IMR-90 (cell line): Measurements from ENCODE around the gene PDCD2L. TPM values are rescaled to one million over a fixed set of nuclear protein-coding genes. Genes with fewer than 3 reads are reported as not detected.

Source experiments
- ATAC-seq: fragments of 200-7000 bp; cut with Tn5 transposase; 2 replicates; pipeline ENCODE4 v1.9.1; 2020; ENCODE audit warnings: low read depth, mild to moderate bottlenecking, moderate library complexity
- BruUV-seq: library from RNA; stranded (reverse); fragments of 400-500 nt; replicated peaks from 2 replicates; lab custom pipeline; 2021; lab: Mats Ljungman, UMichigan
- CTCF ChIA-PET: fragments of 300-600 bp; formaldehyde crosslinking; extraction: SDS; loops from one replicate; lab custom pipeline; 2021; ENCODE audit warnings: antibody characterized with exemption; lab: Yijun Ruan, JAX
- POLR2A ChIA-PET: fragments of 300-600 bp; sonication (Branson Sonifier 250); formaldehyde crosslinking; loops from one replicate; lab custom pipeline; 2022; ENCODE audit warnings: antibody characterized with exemption; ENCODE audit not compliant: unreplicated experiment; lab: Charles Lee
- DNase-seq: peaks from one replicate; pipeline ENCODE4 v3.0.0; 2013
- H2AFZ ChIP-seq: replicated peaks from 2 replicates; pipeline ENCODE3; 2013; ENCODE audit warnings: low read length, mild to moderate bottlenecking; ENCODE audit not compliant: poor library complexity
- H2AK5ac ChIP-seq: 2 replicates; pipeline ENCODE4 v1.6.1; 2013; ENCODE audit warnings: low read depth, low read length, inconsistent platforms
- H2AK9ac ChIP-seq: replicated peaks from 2 replicates; pipeline ENCODE3; 2013; ENCODE audit warnings: mild to moderate bottlenecking, low read depth, low read length, moderate library complexity; ENCODE audit not compliant: poor library complexity
- H2BK120ac ChIP-seq: 2 replicates; pipeline ENCODE4 v1.6.1; 2013; ENCODE audit warnings: low read depth, low read length, inconsistent platforms
- H2BK15ac ChIP-seq: 3 replicates; pipeline ENCODE4 v1.6.1; 2013; ENCODE audit warnings: low read depth, low read length, inconsistent platforms
- H2BK20ac ChIP-seq: 2 replicates; pipeline ENCODE4 v1.6.1; 2013; ENCODE audit warnings: low read depth, mild to moderate bottlenecking, inconsistent platforms, low read length, moderate library complexity
- H2BK5ac ChIP-seq: 2 replicates; pipeline ENCODE4 v1.6.1; 2013; ENCODE audit warnings: mild to moderate bottlenecking, low read depth, low read length, inconsistent platforms; ENCODE audit not compliant: poor library complexity, severe bottlenecking
- H3K14ac ChIP-seq: replicated peaks from 2 replicates; pipeline ENCODE4 v1.6.1; 2013; ENCODE audit warnings: low read depth, low read length, inconsistent platforms
- H3K18ac ChIP-seq: 2 replicates; pipeline ENCODE4 v1.6.1; 2013; ENCODE audit warnings: low read depth, low read length, control low read depth
- H3K23ac ChIP-seq: 2 replicates; pipeline ENCODE4 v1.6.1; 2013; ENCODE audit warnings: low read depth, low read length, inconsistent platforms
- H3K27ac ChIP-seq: 2 replicates; pipeline ENCODE4 v1.5.1; 2013; ENCODE audit warnings: mild to moderate bottlenecking, control low read depth, low read length; ENCODE audit not compliant: insufficient read depth
- H3K27me3 ChIP-seq: 2 replicates; pipeline ENCODE4 v1.6.1; 2013; ENCODE audit warnings: low read length; ENCODE audit not compliant: control insufficient read depth, insufficient read depth
- H3K36me3 ChIP-seq: 2 replicates; pipeline ENCODE4 v1.6.1; 2013; ENCODE audit warnings: low read length, mixed read lengths; ENCODE audit not compliant: control insufficient read depth, insufficient read depth
- H3K4ac ChIP-seq: 2 replicates; pipeline ENCODE4 v1.6.1; 2013; ENCODE audit warnings: low read depth, low read length, inconsistent platforms
- H3K4me1 ChIP-seq: 2 replicates; pipeline ENCODE4 v1.6.1; 2013; ENCODE audit warnings: low read length, mixed read lengths; ENCODE audit not compliant: control insufficient read depth, insufficient read depth
- H3K4me2 ChIP-seq: 2 replicates; pipeline ENCODE4 v1.6.1; 2013; ENCODE audit warnings: low read depth, mild to moderate bottlenecking, control low read depth, low read length, moderate library complexity
- H3K4me3 ChIP-seq: 2 replicates; pipeline ENCODE4 v1.5.1; 2013; ENCODE audit warnings: low read depth, mild to moderate bottlenecking, control low read depth, low read length, moderate library complexity; ENCODE audit not compliant: insufficient read depth
- H3K56ac ChIP-seq: 2 replicates; pipeline ENCODE4 v1.6.1; 2013; ENCODE audit warnings: low read length, inconsistent platforms; ENCODE audit not compliant: insufficient read depth; ENCODE audit errors: extremely low read depth
- H3K79me1 ChIP-seq, 2 experiments: 2 replicates each; pipeline ENCODE4 v1.6.1; 2013; ENCODE audit warnings: low read length in 2 of 2, inconsistent platforms in 1 of 2, low read depth in 1 of 2
- H3K9ac ChIP-seq: 2 replicates; pipeline ENCODE4 v1.6.1; 2013; ENCODE audit warnings: low read depth, low read length, control low read depth
- H3K9me1 ChIP-seq: 2 replicates; pipeline ENCODE4 v1.6.1; 2013; ENCODE audit warnings: low read length, inconsistent platforms; ENCODE audit not compliant: insufficient read depth
- H3K9me3 ChIP-seq: 2 replicates; pipeline ENCODE4 v1.6.1; 2013; ENCODE audit warnings: low read length; ENCODE audit not compliant: control insufficient read depth, insufficient read depth
- H4K20me1 ChIP-seq: 2 replicates; pipeline ENCODE4 v1.6.1; 2013; ENCODE audit warnings: low read length, inconsistent platforms; ENCODE audit not compliant: insufficient read depth
- H4K5ac ChIP-seq: 2 replicates; pipeline ENCODE4 v1.6.1; 2013; ENCODE audit warnings: mild to moderate bottlenecking, low read depth, low read length, control low read depth
- H4K8ac ChIP-seq, 2 experiments: 2 replicates each; pipeline ENCODE4 v1.6.1; 2013; ENCODE audit warnings: low read depth in 2 of 2, low read length in 2 of 2, control low read depth in 1 of 2, inconsistent platforms in 1 of 2
- H4K91ac ChIP-seq: 2 replicates; pipeline ENCODE4 v1.6.1; 2013; ENCODE audit warnings: low read depth, low read length, inconsistent platforms; ENCODE audit not compliant: insufficient read depth
- BHLHE40 ChIP-seq: fragments of 150-350 bp; IDR thresholded peaks from 2 replicates; pipeline ENCODE4 v1.6.1; 2016; ENCODE audit warnings: mild to moderate bottlenecking, low read depth, low read length
- CEBPB ChIP-seq: IDR thresholded peaks from 2 replicates; pipeline ENCODE4 v1.6.1; 2012; ENCODE audit warnings: low read depth, low read length, improper control_type of control experiment
- CHD1 ChIP-seq: IDR thresholded peaks from 2 replicates; pipeline ENCODE4 v1.6.1; 2012; ENCODE audit warnings: low read depth, low read length, improper control_type of control experiment
- CTCF ChIP-seq: conservative IDR thresholded peaks from 2 replicates; pipeline ENCODE4 v1.5.1; 2012; ENCODE audit warnings: mild to moderate bottlenecking, low read depth, low read length, improper control_type of control experiment
- ELK1 ChIP-seq: fragments of 150-350 bp; IDR thresholded peaks from 2 replicates; pipeline ENCODE4 v1.6.1; 2016; ENCODE audit warnings: low read depth, mild to moderate bottlenecking, low read length, moderate library complexity, borderline replicate concordance
- FOS ChIP-seq: fragments of 150-350 bp; IDR thresholded peaks from 2 replicates; pipeline ENCODE4 v1.6.1; 2016; ENCODE audit warnings: low read depth, low read length
- MAFK ChIP-seq: IDR thresholded peaks from 2 replicates; pipeline ENCODE4 v1.6.1; 2012; ENCODE audit warnings: low read depth, low read length, improper control_type of control experiment
- MAZ ChIP-seq: IDR thresholded peaks from 2 replicates; pipeline ENCODE4 v1.6.1; 2012; ENCODE audit warnings: low read depth, mild to moderate bottlenecking, low read length, improper control_type of control experiment, moderate library complexity, borderline replicate concordance
- MXI1 ChIP-seq: IDR thresholded peaks from 2 replicates; pipeline ENCODE4 v1.6.1; 2012; ENCODE audit warnings: low read depth, mild to moderate bottlenecking, low read length, moderate library complexity, borderline replicate concordance
- NFE2L2 ChIP-seq: fragments of 150-350 bp; IDR thresholded peaks from 2 replicates; pipeline ENCODE4 v1.6.1; 2016; ENCODE audit warnings: low read depth, mild to moderate bottlenecking, low read length
- POLR2A ChIP-seq: IDR thresholded peaks from 2 replicates; pipeline ENCODE4 v1.6.1; 2012; ENCODE audit warnings: mild to moderate bottlenecking, low read depth, low read length
- RAD21 ChIP-seq: IDR thresholded peaks from 2 replicates; pipeline ENCODE4 v1.6.1; 2012; ENCODE audit warnings: low read length, improper control_type of control experiment
- RCOR1 ChIP-seq: IDR thresholded peaks from 2 replicates; pipeline ENCODE4 v1.6.1; 2012; ENCODE audit warnings: mild to moderate bottlenecking, low read length, improper control_type of control experiment; ENCODE audit not compliant: insufficient replicate concordance
- RFX5 ChIP-seq: IDR thresholded peaks from 2 replicates; pipeline ENCODE4 v1.8.0; 2012; ENCODE audit warnings: low read depth, mild to moderate bottlenecking, low read length, moderate library complexity
- SMC3 ChIP-seq: fragments of 150-350 bp; IDR thresholded peaks from 2 replicates; pipeline ENCODE4 v1.6.1; 2016; ENCODE audit warnings: low read depth, mild to moderate bottlenecking, antibody characterized with exemption, low read length, moderate library complexity
- USF2 ChIP-seq: fragments of 150-350 bp; IDR thresholded peaks from 2 replicates; pipeline ENCODE4 v1.6.1; 2017; ENCODE audit warnings: mild to moderate bottlenecking, antibody characterized with exemption, low read length, low read depth
- WGBS, 2 experiments: methylation state at CpG; one replicate each; pipeline versions ENCODE4 v1.1.5 to v1.1.7; 2013; ENCODE audit warnings: missing lambda C conversion rate in 2 of 2; ENCODE audit not compliant: insufficient read length in 1 of 2; ENCODE audit errors: extremely low coverage in 2 of 2; 5-methylcytosine and 5-hydroxymethylcytosine counted together
- dilution Hi-C: fragments of 300-500 bp; cut with HindIII; formaldehyde crosslinking; loops from one replicate; pipeline ENCODE4 v1.14.3; 2018; ENCODE audit warnings: low sequenced_read_pairs; ENCODE audit not compliant: unreplicated experiment
- in situ Hi-C: fragments of 300-500 bp; cut with MboI; formaldehyde crosslinking; loops from 3 replicates; pipeline ENCODE4 v1.14.3; 2019; ENCODE audit warnings: low sequenced_read_pairs, inconsistent platforms, mixed read lengths
- intact Hi-C: fragments of 100-400 bp; cut with micrococcal nuclease; formaldehyde crosslinking; loops from 2 replicates; pipeline ENCODE4 v1.10.0; 2022
- polyA plus RNA-seq, 3 experiments: library from polyadenylated mRNA; depleted of rRNA; stranded (reverse); fragments of >200 nt; gene quantifications; 2 replicates each; pipeline ENCODE4 v1.2.3, GENCODE V29; 2012; ENCODE audit warnings: low replicate concordance in 1 of 3
- total RNA-seq: library from RNA; depleted of rRNA; stranded (reverse); fragments of >200 nt; gene quantifications from 2 replicates; pipeline ENCODE4 v1.2.3, GENCODE V29; 2012

PDCD2L gene
- total and polyA plus RNA-seq, 2 of the 4 experiments (the other 2 are of a cell fraction): 10.6 to 13.0 TPM

GRCh38 chr19:34416021-34416545 lies 11.9 kb downstream of the PDCD2L start:
- Histone ChIP-seq H2AK5ac (no peak overlapping the region), H3K14ac (no peak overlapping the region), H2AK9ac (no peak overlapping the region), H4K20me1 (no peaks in the 10 kb centered on the region), H3K27me3 (no peaks in the 10 kb centered on the region), H4K91ac (no peak overlapping the region), H3K9me3 (no peaks in the 10 kb centered on the region), H3K36me3 (peaks cover 21% of the 10 kb centered on the region), H3K9ac (no peak overlapping the region), H3K79me1 (no peaks in the 10 kb centered on the region; a peak in 1 of 4 replicates), H4K8ac (no peak overlapping the region), H3K4me3 (no peak overlapping the region), H3K18ac (no peak overlapping the region), H2BK20ac (no peak overlapping the region), H3K4me1 (no peaks in the 10 kb centered on the region), H2BK120ac (no peak overlapping the region), H4K5ac (no peak overlapping the region), H2BK15ac (no peak overlapping the region), H3K4ac (no peak overlapping the region), H3K27ac (no peak overlapping the region), H3K23ac (no peak overlapping the region), H2BK5ac (no peak overlapping the region), H2AFZ (no peak overlapping the region), H3K9me1 (peaks cover 3% of the 10 kb centered on the region; the same call in 1 of the 2 replicates), H3K56ac (no peak overlapping the region), H3K4me2 (no peak overlapping the region)
- intact Hi-C loops: no loop called here
- ChIA-PET POLR2A (no interaction called here), CTCF (interaction anchor here (1.4 kb wide), 1 partner anchor 12 kb away, joined by 4 read pairs; the partner anchor contains the start of gene UBA2)
- ATAC-seq (peak; percentile 11; the same call in 1 of the 2 replicates), DNase-seq (peak; percentile 18)
- BruUV-seq: no TSS peak
- dilution Hi-C loops: no loop called here
- in situ Hi-C loops: no loop called here
- no peak for TF ChIP-seq RCOR1
- TF ChIP-seq RAD21: no peak
- no peak for TF ChIP-seq MAFK
- TF ChIP-seq SMC3: no peak
- TF ChIP-seq CEBPB: no peak
- no peak for TF ChIP-seq NFE2L2
- TF ChIP-seq CTCF: no peak
- no peak for TF ChIP-seq ELK1
- no peak for TF ChIP-seq MXI1
- TF ChIP-seq POLR2A: no peak
- TF ChIP-seq RFX5: no peak
- no peak for TF ChIP-seq USF2
- no peak for TF ChIP-seq MAZ
- no peak for TF ChIP-seq FOS
- no peak for TF ChIP-seq BHLHE40
- no peak for TF ChIP-seq CHD1
- WGBS, 2 experiments: no CpG with 5 or more reads among the region's 7 CpGs
